ENCODE measurements around the gene SLC16A2.

Gene SLC16A2

DNA sequence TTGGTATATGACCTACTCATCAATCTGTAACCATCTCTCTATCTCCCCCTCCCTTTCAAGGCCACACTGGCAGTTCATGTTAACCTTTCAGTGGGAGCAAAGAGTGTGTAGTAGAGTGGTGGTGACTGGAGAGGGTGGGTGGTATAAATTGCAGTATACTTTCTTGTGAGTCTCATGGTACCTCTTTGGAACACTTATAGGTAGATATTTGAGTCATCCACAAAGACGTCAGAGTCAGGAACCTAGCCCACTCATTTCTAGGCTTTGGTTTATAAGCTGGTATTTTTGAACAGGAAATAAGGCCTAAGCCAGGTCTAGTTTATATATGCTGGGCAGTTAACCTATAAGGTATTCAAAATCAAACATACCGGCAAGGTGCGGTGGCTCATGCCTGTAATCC lies 156.8 kb downstream of the SLC16A2 start:
- Histone ChIP-seq H3K4me3 (ENCODE audit: low read length in 2 of 2) (no peak overlapping the region), H3K9me3 (ENCODE audit: control insufficient read depth in 2 of 2, low read length in 2 of 2) (no peaks in the 10 kb centered on the region), H3K27ac (ENCODE audit: low read length) (no peak overlapping the region), H3K36me3 (ENCODE audit: control insufficient read depth in 2 of 2, insufficient read depth in 2 of 2, low read length in 2 of 2) (no peaks in the 10 kb centered on the region), H3K9ac (ENCODE audit: low read length in 2 of 2) (no peak overlapping the region), H3K27me3 (ENCODE audit: control insufficient read depth in 1 of 2, insufficient read depth in 2 of 2, low read length in 2 of 2) (no peaks in the 10 kb centered on the region), H3K4me1 (ENCODE audit: control insufficient read depth, insufficient read depth, low read length) (no peaks in the 10 kb centered on the region)

DNA sequence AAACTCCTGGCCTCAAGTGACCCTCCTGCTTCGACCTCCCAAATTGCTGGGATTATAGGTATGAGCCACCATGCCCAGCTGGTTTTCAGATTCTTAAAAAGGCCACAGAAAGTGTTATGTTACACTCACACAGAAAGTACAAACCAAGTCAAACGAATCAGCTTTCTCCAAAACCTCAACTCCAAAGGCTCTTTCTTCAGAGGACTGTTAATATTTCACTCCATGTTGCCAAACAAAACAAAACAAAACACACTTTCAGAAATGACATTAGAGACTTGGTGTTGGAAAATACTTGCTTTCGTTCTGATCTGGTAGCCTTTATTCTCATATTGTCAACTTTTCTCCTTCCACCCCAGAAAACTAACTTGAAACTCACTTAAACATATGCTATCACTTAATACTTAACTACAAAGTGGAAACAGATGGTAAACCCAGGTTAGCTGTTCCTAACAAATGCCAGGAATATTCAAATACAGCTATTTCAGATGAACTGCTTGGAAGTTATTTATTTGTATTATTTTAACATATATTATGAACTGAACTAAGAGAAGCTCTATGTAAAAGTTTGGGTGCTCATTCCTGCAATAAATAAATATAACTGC lies 158.4 kb downstream of the SLC16A2 start:
- H3K4me3 ChIP-seq (ENCODE audit: low read length in 2 of 2) = no peak overlapping the region
- no peaks in the 10 kb centered on the region for H3K27me3 ChIP-seq (ENCODE audit: control insufficient read depth in 1 of 2, insufficient read depth in 2 of 2, low read length in 2 of 2)
- H3K36me3 ChIP-seq (ENCODE audit: control insufficient read depth in 2 of 2, insufficient read depth in 2 of 2, low read length in 2 of 2) = no peaks in the 10 kb centered on the region
- no peaks in the 10 kb centered on the region for H3K9me3 ChIP-seq (ENCODE audit: control insufficient read depth in 2 of 2, low read length in 2 of 2)
- no peaks in the 10 kb centered on the region for H3K4me1 ChIP-seq (ENCODE audit: control insufficient read depth, insufficient read depth, low read length)
- H3K9ac ChIP-seq (ENCODE audit: low read length in 2 of 2) = no peak overlapping the region
- no peak overlapping the region for H3K27ac ChIP-seq (ENCODE audit: low read length)
